Measurements from ENCODE around the gene SLIT1. TPM values are rescaled to one million over a fixed set of nuclear protein-coding genes. Genes with fewer than 3 reads are reported as not detected.

SLIT1 gene
- total RNA-seq, 4 donors from 2014 or later, result 0.35 to 0.49 TPM; not detected in 2

DNA sequence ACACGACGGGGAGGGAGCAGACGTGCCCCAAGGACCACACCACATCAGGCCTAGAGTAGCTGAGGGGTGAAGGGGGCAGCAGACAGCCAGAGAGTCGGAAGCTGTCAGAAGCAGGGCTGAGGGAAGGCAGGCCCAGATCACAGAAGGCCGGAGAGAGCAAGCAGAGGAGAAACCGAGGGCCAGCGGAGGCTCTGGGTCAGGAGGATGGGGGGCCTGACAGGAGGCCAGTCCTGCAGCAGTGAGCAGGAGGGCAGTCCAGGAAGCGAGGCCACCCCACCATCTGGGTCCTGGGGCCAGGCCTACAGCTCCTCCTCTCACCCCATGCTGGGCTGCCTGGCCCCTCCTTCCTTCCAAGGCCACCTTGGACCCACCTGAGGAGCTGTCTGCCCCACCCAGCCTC lies 20.3 kb downstream of the SLIT1 start:
- H3K36me3 ChIP-seq, result no peaks in the 10 kb centered on the region
- H3K4me3 ChIP-seq, result no peak overlapping the region
- no peaks in the 10 kb centered on the region for H3K9me3 ChIP-seq
- H3K27ac ChIP-seq, result no peak overlapping the region
- no peaks in the 10 kb centered on the region for H3K4me1 ChIP-seq
- no peaks in the 10 kb centered on the region for H3K27me3 ChIP-seq
- TF ChIP-seq, protein P1, sequence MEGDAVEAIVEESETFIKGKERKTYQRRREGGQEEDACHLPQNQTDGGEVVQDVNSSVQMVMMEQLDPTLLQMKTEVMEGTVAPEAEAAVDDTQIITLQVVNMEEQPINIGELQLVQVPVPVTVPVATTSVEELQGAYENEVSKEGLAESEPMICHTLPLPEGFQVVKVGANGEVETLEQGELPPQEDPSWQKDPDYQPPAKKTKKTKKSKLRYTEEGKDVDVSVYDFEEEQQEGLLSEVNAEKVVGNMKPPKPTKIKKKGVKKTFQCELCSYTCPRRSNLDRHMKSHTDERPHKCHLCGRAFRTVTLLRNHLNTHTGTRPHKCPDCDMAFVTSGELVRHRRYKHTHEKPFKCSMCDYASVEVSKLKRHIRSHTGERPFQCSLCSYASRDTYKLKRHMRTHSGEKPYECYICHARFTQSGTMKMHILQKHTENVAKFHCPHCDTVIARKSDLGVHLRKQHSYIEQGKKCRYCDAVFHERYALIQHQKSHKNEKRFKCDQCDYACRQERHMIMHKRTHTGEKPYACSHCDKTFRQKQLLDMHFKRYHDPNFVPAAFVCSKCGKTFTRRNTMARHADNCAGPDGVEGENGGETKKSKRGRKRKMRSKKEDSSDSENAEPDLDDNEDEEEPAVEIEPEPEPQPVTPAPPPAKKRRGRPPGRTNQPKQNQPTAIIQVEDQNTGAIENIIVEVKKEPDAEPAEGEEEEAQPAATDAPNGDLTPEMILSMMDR (IDR thresholded peaks at IDR 0.05), result no peak
- TF ChIP-seq POLR2A (IDR thresholded peaks at IDR 0.05), result no peak
- intact Hi-C loops (cut with DNase I; ENCODE audit: low total_unique reads), result no loop called here
- DNase-seq, result no peak

DNA sequence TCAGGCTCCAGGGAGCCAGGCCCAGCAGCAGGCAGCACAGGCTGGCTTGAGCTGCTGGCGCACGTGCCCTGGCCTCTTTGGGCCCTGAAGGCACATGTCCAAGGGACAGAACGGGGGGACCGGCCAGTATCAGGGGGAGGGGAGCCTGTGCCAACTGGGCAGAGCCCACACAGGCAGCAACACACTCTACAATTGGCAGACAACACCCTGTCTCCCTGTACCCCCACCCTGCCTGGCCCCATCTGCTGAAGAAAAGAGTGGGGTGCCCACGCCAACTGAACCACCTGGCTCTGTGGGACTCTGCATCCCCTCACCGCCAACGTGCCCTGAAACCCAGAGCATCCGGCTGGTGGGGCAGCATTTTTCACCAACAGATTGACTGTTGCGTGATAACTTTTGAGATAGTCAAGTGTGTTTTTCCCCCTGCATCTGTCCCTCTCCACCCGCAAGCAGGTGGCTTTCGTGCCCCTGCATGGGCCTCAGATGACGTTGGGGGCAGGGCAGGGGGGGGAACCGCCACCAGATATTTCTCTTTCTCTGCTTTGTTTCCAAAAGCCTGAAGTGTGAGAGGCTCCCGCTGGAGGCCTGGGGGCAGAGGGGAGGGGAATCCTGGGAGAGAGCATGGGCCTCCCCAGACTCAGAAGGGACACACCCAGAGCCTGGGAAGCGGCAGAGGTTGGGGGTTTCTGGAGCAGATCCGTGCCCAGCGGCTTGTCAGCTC lies 21.8 kb downstream of the SLIT1 start:
- Histone ChIP-seq H3K36me3 (no peaks in the 10 kb centered on the region), H3K27me3 (no peaks in the 10 kb centered on the region), H3K27ac (no peak overlapping the region), H3K9me3 (no peaks in the 10 kb centered on the region), H3K4me1 (no peaks in the 10 kb centered on the region), H3K4me3 (no peak overlapping the region)
- intact Hi-C loops (cut with DNase I; ENCODE audit: low total_unique reads), result no loop called here
- DNase-seq, result no peak
- no peak for TF ChIP-seq POLR2A (IDR thresholded peaks at IDR 0.05)
- TF ChIP-seq, protein P1 (IDR thresholded peaks at IDR 0.05), result no peak

DNA sequence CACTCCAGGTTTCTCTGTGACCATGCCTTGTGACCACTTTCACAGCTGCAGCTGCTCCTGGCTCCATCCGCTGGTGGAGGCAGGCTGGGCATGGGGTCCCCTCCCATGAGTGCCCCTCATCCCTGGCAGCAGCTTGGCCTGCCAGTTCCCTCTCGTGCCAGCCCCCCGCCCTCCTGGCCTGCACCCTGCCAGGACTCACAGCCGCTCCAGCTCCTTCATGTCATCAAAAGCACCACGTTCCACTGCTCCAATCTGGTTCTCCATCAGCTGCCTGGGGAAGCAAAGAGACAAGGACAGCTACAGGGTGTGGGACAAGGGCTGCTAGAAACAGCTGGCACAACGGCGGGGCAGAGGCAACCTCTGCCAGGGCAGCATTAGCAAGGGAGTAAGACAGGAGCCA lies 22.6 kb downstream of the SLIT1 start:
- no peaks in the 10 kb centered on the region for H3K36me3 ChIP-seq
- H3K4me3 ChIP-seq, result no peak overlapping the region
- TF ChIP-seq, protein P1 (IDR thresholded peaks at IDR 0.05), result no peak
- no peak for TF ChIP-seq POLR2A (IDR thresholded peaks at IDR 0.05)
- H3K9me3 ChIP-seq, result no peaks in the 10 kb centered on the region
- no peaks in the 10 kb centered on the region for H3K4me1 ChIP-seq
- DNase-seq, result no peak
- no peaks in the 10 kb centered on the region for H3K27me3 ChIP-seq
- no peak overlapping the region for H3K27ac ChIP-seq
- intact Hi-C loops (cut with DNase I; ENCODE audit: low total_unique reads), result no loop called here

- Histone ChIP-seq H3K9me3 (no peaks in the 10 kb centered on the region), H3K27ac (no peak overlapping the region), H3K4me1 (no peaks in the 10 kb centered on the region), H3K4me3 (no peak overlapping the region), H3K36me3 (no peaks in the 10 kb centered on the region), H3K27me3 (no peaks in the 10 kb centered on the region)
- intact Hi-C loops (cut with DNase I; ENCODE audit: low total_unique reads), result no loop called here
- DNase-seq, result no peak
- TF ChIP-seq POLR2A (IDR thresholded peaks at IDR 0.05), result no peak
- TF ChIP-seq, protein P1 (IDR thresholded peaks at IDR 0.05), result no peak
Measured at GRCh38 chr10:97159646-97160305, 26.0 kb downstream of the SLIT1 start.

DNA sequence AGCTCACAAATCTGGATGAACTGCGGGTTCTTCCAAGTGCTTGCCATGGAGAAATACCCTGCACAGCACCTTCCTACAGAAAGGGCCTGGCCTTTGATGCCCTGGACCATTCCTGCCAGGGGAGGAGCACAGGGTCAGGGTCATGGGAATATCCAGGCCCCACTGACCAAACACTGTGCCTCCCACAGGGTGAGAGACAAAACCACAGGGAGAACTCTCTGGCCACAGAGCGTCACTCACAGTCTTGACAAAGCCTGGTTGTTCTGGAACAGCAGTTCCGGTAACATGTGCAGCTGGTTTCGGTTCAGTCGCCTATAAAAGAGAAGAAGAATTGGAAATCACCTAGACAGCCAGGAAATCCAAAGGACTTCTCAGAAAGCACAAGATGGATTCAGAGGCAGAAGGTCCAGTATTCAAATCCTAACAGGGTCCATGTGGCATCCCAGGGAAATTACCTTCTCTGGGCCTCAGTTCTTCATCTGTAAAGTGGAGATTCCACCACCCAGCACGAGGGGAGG lies 28.1 kb downstream of the SLIT1 start:
- Histone ChIP-seq H3K9me3 (no peaks in the 10 kb centered on the region), H3K4me3 (no peak overlapping the region), H3K4me1 (no peaks in the 10 kb centered on the region), H3K27ac (no peak overlapping the region), H3K36me3 (no peaks in the 10 kb centered on the region), H3K27me3 (no peaks in the 10 kb centered on the region)
- no peak for TF ChIP-seq POLR2A (IDR thresholded peaks at IDR 0.05)
- TF ChIP-seq, protein P1 (IDR thresholded peaks at IDR 0.05), result no peak
- DNase-seq, result no peak
- intact Hi-C loops (cut with DNase I; ENCODE audit: low total_unique reads), result no loop called here

Measured in uterus (tissue), 4 donors.